Calu3 (cell line): ENCODE results near the gene IGSF9. TPM values are rescaled to one million over a fixed set of nuclear protein-coding genes. Genes with fewer than 3 reads are reported as not detected.
A peak's percentile ranks its signal among the peaks of the same experiment; 100 is the strongest.

Source experiments
- BruUV-seq: library from RNA; stranded (reverse); fragments of 400-500 nt; replicated peaks from 2 replicates; lab custom pipeline; 2021; lab: Mats Ljungman, UMichigan
- CTCF ChIA-PET: fragments of 300-600 bp; sonication (Branson Sonifier 250); formaldehyde crosslinking; loops from one replicate; lab custom pipeline; 2022; ENCODE audit warnings: antibody characterized with exemption; lab: Charles Lee
- DNase-seq: peaks from one replicate; pipeline ENCODE4 v3.0.0; 2022
- H3K27ac Mint-ChIP-seq: one replicate; pipeline ENCODE4 v1.8.0; 2022; ENCODE audit warnings: mixed read lengths; ENCODE audit not compliant: unreplicated experiment
- H3K27me3 Mint-ChIP-seq: one replicate; pipeline ENCODE4 v1.8.0; 2022; ENCODE audit warnings: mixed read lengths; ENCODE audit not compliant: unreplicated experiment
- H3K36me3 Mint-ChIP-seq: one replicate; pipeline ENCODE4 v1.8.0; 2022; ENCODE audit warnings: mild to moderate bottlenecking, moderate library complexity, mixed read lengths; ENCODE audit not compliant: insufficient read depth, unreplicated experiment
- H3K4me1 Mint-ChIP-seq: one replicate; pipeline ENCODE4 v1.8.0; 2022; ENCODE audit warnings: mild to moderate bottlenecking, low read depth, mixed read lengths; ENCODE audit not compliant: unreplicated experiment
- H3K4me3 Mint-ChIP-seq: one replicate; pipeline ENCODE4 v1.8.0; 2022; ENCODE audit warnings: mild to moderate bottlenecking, low read depth, moderate library complexity, mixed read lengths; ENCODE audit not compliant: unreplicated experiment
- H3K9me3 Mint-ChIP-seq: one replicate; pipeline ENCODE4 v1.8.0; 2022; ENCODE audit warnings: low read depth, mixed read lengths; ENCODE audit not compliant: unreplicated experiment
- intact Hi-C: fragments of 100-400 bp; cut with micrococcal nuclease; formaldehyde crosslinking; loops from one replicate; pipeline ENCODE4 v1.10.0; 2022; ENCODE audit not compliant: unreplicated experiment
- total RNA-seq: library from RNA; stranded (reverse); gene quantifications from 2 replicates; pipeline ENCODE4 v1.2.3, GENCODE V29; 2022
- TF ChIP-seq, protein P1 (sequence below): fragments of 200-600 bp; IDR thresholded peaks from one replicate; pipeline ENCODE4 v1.8.0; 2022; ENCODE audit warnings: antibody characterized with exemption; ENCODE audit not compliant: unreplicated experiment

The IGSF9 gene
- total RNA-seq, 1 experiment from 2014 or later: 7.6 TPM

- Mint-ChIP-seq H3K27me3 (peaks cover 46% of the 10 kb centered on the region), H3K9me3 (no peaks in the 10 kb centered on the region), H3K27ac (peak overlapping the region; percentile 19), H3K4me1 (peaks cover 28% of the 10 kb centered on the region), H3K4me3 (no peak overlapping the region), H3K36me3 (peaks cover 1% of the 10 kb centered on the region)
- no TSS peak for BruUV-seq
- CTCF ChIA-PET: interaction anchor here (0.9 to 1.9 kb wide), 2 partner anchors 26 to 49 kb away, joined by 3 to 6 read pairs; no protein-coding TSS in a partner anchor
- TF ChIP-seq, protein P1, sequence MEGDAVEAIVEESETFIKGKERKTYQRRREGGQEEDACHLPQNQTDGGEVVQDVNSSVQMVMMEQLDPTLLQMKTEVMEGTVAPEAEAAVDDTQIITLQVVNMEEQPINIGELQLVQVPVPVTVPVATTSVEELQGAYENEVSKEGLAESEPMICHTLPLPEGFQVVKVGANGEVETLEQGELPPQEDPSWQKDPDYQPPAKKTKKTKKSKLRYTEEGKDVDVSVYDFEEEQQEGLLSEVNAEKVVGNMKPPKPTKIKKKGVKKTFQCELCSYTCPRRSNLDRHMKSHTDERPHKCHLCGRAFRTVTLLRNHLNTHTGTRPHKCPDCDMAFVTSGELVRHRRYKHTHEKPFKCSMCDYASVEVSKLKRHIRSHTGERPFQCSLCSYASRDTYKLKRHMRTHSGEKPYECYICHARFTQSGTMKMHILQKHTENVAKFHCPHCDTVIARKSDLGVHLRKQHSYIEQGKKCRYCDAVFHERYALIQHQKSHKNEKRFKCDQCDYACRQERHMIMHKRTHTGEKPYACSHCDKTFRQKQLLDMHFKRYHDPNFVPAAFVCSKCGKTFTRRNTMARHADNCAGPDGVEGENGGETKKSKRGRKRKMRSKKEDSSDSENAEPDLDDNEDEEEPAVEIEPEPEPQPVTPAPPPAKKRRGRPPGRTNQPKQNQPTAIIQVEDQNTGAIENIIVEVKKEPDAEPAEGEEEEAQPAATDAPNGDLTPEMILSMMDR: no peak
- DNase-seq: no peak
- intact Hi-C loops: no loop called here
These were observed 13.4 kb upstream of the IGSF9 start for GRCh38 chr1:159958719-159959380.

DNA sequence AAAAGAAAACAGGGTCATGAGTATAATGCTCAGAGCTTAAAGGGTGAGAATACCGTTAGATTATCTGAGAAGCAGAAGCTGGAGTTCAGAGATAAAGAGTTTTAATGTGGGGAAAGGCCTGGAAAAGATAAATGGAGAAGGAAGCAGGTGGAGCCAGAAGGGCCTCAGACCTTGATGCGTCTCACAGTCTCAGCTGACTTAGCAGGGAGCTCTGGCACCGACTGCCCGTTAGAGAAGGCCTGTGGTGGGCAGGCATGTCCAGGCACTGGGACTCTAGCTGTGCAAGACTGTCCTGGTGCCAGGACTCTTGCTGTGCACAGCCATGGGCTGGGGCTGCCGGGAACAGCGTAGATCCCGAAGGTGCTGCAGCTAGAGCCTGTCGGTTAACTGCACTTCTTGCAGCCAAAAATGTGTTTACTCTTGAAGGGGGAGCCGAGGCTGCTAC lies 12.4 kb upstream of the IGSF9 start:
- peaks cover 56% of the 10 kb centered on the region for H3K27me3 Mint-ChIP-seq
- no peak for DNase-seq
- peaks cover 5% of the 10 kb centered on the region for H3K36me3 Mint-ChIP-seq
- BruUV-seq: no TSS peak
- H3K4me1 Mint-ChIP-seq: peaks cover 28% of the 10 kb centered on the region
- intact Hi-C loops: no loop called here
- H3K27ac Mint-ChIP-seq: no peak overlapping the region
- CTCF ChIA-PET: interaction anchor here (1.9 kb wide), 1 partner anchor 50 kb away, joined by 6 read pairs; no protein-coding TSS in a partner anchor
- TF ChIP-seq, protein P1: no peak
- no peaks in the 10 kb centered on the region for H3K9me3 Mint-ChIP-seq
- H3K4me3 Mint-ChIP-seq: no peak overlapping the region

DNA sequence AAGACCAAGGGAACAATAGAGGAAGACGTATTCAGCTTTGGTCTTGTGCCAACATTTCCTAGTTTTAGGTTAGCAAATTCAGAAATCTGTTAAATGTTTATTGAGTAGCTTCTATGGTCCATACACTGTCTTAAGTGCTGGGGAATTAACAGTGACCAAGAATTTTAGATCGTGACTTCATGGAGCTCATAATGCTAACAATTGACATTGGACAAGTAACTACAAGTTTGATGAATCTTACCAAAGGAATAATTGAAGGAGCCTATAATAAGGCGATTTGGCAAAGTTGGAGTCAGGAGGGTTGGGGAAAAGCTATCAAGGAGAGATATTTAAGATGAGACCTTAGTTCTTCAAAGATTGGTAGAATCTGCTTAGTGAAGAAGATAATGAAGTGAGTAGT lies 10.0 kb upstream of the IGSF9 start:
- DNase-seq: no peak
- Mint-ChIP-seq H3K27ac (no peak overlapping the region), H3K27me3 (peaks cover 69% of the 10 kb centered on the region), H3K4me3 (no peak overlapping the region), H3K36me3 (peaks cover 5% of the 10 kb centered on the region), H3K4me1 (peaks cover 11% of the 10 kb centered on the region), H3K9me3 (no peaks in the 10 kb centered on the region)
- BruUV-seq: no TSS peak
- TF ChIP-seq, protein P1: no peak
- intact Hi-C loops: no loop called here
- CTCF ChIA-PET: no interaction called here

GRCh38 chr1:159953536-159954515 lies 8.4 kb upstream of the IGSF9 start, which contains the start of gene SLAMF9:
SLAMF9 (minus strand) TSS chr1:159954237; CDS start chr1:159954137, 100 bp downstream.
- Mint-ChIP-seq H3K27me3 (peaks cover 66% of the 10 kb centered on the region), H3K4me3 (no peak within 1 kb of the TSS)
- DNase-seq: no peak

More at GRCh38 chr1:159953536-159954515, 8.4 kb upstream of the IGSF9 start, which contains the start of gene SLAMF9:
- peaks cover 12% of the 10 kb centered on the region for H3K4me1 Mint-ChIP-seq
- no TSS peak for BruUV-seq
- intact Hi-C loops: no loop called here
- H3K27ac Mint-ChIP-seq: no peak within 1 kb of the TSS
- CTCF ChIA-PET: no interaction called here
- peaks cover 5% of the 10 kb centered on the region for H3K36me3 Mint-ChIP-seq
- TF ChIP-seq, protein P1: no peak
- H3K9me3 Mint-ChIP-seq: no peaks in the 10 kb centered on the region
